HUES64 (cell line): ENCODE measurements around the gene CDK14.

Experiments
- H3K27ac ChIP-seq: 2 replicates; pipeline ENCODE4 v1.7.0; 2013; ENCODE audit warnings: low read depth, low read length, inconsistent platforms
- H3K27me3 ChIP-seq: 2 replicates; pipeline ENCODE4 v1.6.1; 2013; ENCODE audit warnings: mild to moderate bottlenecking, low read length; ENCODE audit not compliant: insufficient read depth
- H3K36me3 ChIP-seq: 2 replicates; pipeline ENCODE4 v1.6.1; 2013; ENCODE audit warnings: mild to moderate bottlenecking, low read length; ENCODE audit not compliant: insufficient read depth
- H3K4me1 ChIP-seq: 2 replicates; pipeline ENCODE4 v1.6.1; 2013; ENCODE audit warnings: mild to moderate bottlenecking, low read length, moderate library complexity; ENCODE audit not compliant: insufficient read depth
- H3K4me3 ChIP-seq: 2 replicates; pipeline ENCODE4 v1.5.1; 2013; ENCODE audit warnings: mild to moderate bottlenecking, low read length, moderate library complexity
- H3K9ac ChIP-seq: 2 replicates; pipeline ENCODE4 v1.6.1; 2013; ENCODE audit warnings: mild to moderate bottlenecking, low read depth, low read length
- H3K9me3 ChIP-seq: 2 replicates; pipeline ENCODE4 v1.6.1; 2013; ENCODE audit warnings: low read depth, low read length; ENCODE audit not compliant: insufficient read depth
- WGBS: fragments of 150-250, 120-280 bp; methylation state at CpG from one replicate; pipeline ENCODE4 v1.1.7; 2013; ENCODE audit warnings: missing lambda C conversion rate; 5-methylcytosine and 5-hydroxymethylcytosine counted together

CDK14 gene

GRCh38 chr7:90705391-90706071 is 109.4 kb downstream of the CDK14 start:
- WGBS: 76% methylated on average over 6 of the region's 6 CpGs
- no peak overlapping the region for H3K27ac ChIP-seq

DNA sequence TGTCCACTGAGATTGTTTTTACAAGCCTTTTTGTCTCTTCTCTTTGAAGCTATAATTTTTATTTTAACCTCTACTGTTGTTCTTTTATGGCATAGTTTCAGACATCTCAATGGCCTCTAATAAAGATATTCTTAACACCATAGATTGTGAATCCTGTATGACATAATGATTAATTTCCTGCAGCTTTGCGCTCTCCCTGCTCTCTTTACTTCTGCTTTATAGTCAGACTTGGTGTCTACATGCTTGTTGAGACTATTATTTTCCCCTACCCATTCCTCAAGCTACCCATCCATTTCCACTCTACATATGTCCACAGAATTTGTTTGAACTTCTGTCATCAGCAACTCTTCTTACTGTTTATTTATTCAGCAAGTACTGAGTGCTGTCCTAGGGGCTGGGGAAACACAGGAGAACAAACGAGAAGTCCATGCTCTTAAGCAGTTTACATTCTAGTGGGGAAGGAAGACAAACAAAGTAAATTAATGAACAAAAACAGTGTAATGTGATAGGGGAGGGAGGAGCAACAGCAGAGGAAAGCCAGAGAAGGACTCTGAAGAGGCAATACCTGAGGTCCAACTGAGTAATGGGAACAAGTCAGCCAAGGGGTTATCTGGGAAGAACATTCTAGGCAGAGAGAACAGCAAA is 110.1 kb downstream of the CDK14 start:
- H3K9me3 ChIP-seq: no peaks in the 10 kb centered on the region
- peaks cover 52% of the 10 kb centered on the region for H3K4me1 ChIP-seq
- H3K4me3 ChIP-seq: no peak overlapping the region
- no peak overlapping the region for H3K9ac ChIP-seq
- H3K36me3 ChIP-seq: no peaks in the 10 kb centered on the region
- H3K27ac ChIP-seq: no peak overlapping the region
- WGBS: 80% methylated on average over 2 of the region's 2 CpGs
- no peaks in the 10 kb centered on the region for H3K27me3 ChIP-seq

More at GRCh38 chr7:90705391-90706071, 109.4 kb downstream of the CDK14 start:
- H3K27me3 ChIP-seq: no peaks in the 10 kb centered on the region
- H3K9ac ChIP-seq: no peak overlapping the region
- H3K36me3 ChIP-seq: no peaks in the 10 kb centered on the region
- H3K4me3 ChIP-seq: no peak overlapping the region
- H3K4me1 ChIP-seq: peaks cover 47% of the 10 kb centered on the region
- H3K9me3 ChIP-seq: no peaks in the 10 kb centered on the region

DNA sequence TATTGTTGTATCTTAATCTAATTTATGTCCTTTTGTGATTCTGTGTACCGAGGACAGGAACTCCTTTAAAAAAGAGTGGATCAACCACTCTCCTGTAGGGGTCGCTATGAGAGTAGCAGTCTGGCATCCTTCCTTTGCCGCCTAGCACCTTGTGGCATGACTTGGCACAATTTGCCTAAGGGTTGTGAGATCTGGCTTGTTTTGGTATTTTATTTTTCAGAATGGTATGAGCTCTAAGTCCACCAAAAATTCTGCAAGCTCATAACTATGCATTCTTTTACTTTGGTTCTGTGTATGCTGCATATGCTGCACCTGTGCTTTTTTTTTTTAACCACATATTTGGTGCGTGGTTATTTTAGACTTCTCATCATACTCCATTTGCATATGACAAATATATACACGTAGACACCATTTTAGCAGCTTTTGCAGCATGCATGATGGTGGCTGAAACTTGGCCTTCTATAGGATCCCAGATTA is 112.8 kb downstream of the CDK14 start:
- Histone ChIP-seq H3K4me1 (peaks cover 49% of the 10 kb centered on the region), H3K4me3 (no peak overlapping the region), H3K27me3 (no peaks in the 10 kb centered on the region), H3K9ac (peak overlapping the region; percentile 43; the same call in 1 of the 2 replicates), H3K36me3 (no peaks in the 10 kb centered on the region), H3K27ac (peak overlapping the region; percentile 62), H3K9me3 (peaks cover 3% of the 10 kb centered on the region; the same call in 1 of the 2 replicates)
- 30% methylated on average over 5 of the region's 5 CpGs for WGBS

DNA sequence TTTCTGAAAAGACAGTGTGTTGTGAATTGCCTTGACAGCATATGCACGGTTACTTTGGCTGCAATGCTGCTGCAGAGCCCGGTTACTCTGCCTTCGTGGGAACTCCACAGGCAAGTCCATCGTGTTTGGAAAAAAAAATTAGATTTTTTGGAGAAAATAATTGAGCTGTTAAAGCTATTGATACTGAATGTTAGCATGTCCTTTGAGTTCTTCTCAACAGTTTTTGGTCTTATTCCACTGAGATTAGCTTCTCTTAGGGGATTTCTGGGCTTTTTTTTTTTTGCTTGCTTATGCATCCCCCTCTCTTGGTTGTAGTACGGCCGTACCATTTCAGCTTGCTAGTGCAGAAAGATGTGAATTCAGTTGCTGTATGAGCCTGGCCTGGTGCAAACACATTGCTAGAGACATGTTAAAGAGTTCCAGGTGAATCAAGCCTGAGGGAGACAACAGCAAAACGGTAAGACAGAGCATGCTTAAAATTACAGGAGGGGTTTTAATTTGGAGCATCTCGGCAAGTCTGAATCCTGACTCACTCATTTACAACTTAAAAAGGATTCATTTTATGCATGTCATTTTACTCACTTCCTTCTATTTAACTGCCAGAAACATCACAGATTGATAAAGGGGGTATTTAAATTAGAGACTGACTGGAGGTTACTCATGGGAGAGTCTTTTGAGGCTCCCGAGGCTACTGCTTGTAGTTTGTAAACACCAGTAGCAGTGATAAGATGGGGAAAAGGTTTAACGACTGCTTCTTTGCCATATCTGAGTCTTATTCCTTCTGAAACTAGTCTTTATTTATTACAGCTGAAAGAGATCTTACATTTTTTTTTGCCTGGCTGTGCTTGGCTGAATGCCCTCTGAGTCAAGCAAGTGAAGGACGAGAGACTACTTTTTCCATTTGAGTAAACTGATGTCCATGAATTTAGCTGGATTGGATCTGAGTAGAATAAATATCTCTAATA is 113.7 kb downstream of the CDK14 start:
- Histone ChIP-seq H3K27ac (peak overlapping the region; percentile 62), H3K9ac (peak overlapping the region; percentile 43; the same call in 1 of the 2 replicates)
- 41% methylated on average over 11 of the region's 11 CpGs for WGBS

DNA sequence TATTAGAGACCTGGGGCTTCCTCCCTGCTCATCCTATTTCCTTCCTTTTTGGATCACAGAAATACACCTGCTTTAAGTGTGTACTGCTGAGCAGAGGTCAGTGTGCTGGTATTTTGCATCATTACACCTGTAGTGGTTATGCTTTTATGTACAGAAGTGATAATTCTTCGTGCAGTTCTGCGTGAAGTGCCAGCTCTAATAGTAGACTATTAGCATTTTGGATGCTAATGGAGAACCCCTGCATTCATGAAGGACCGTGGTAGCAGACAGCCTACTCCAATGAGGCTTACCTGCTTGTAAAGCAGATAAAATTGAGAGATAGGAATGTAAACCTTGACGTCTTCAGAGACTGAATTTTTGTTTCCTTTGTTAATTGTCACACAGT is 114.3 kb downstream of the CDK14 start:
- no peaks in the 10 kb centered on the region for H3K36me3 ChIP-seq
- WGBS: 58% methylated on average over 4 of the region's 4 CpGs
- no peak overlapping the region for H3K27ac ChIP-seq
- H3K9me3 ChIP-seq: peaks cover 5% of the 10 kb centered on the region; the same call in 1 of the 2 replicates
- no peak overlapping the region for H3K4me3 ChIP-seq
- H3K4me1 ChIP-seq: peaks cover 46% of the 10 kb centered on the region
- no peak overlapping the region for H3K9ac ChIP-seq
- no peaks in the 10 kb centered on the region for H3K27me3 ChIP-seq

More for the DNA sequence above, 113.7 kb downstream of the CDK14 start:
- Histone ChIP-seq H3K27me3 (no peaks in the 10 kb centered on the region), H3K9me3 (peaks cover 5% of the 10 kb centered on the region; the same call in 1 of the 2 replicates), H3K36me3 (no peaks in the 10 kb centered on the region), H3K4me1 (peaks cover 49% of the 10 kb centered on the region), H3K4me3 (no peak overlapping the region)

- Histone ChIP-seq H3K9me3 (peaks cover 5% of the 10 kb centered on the region; the same call in 1 of the 2 replicates), H3K9ac (no peak overlapping the region), H3K27ac (no peak overlapping the region), H3K4me1 (peaks cover 29% of the 10 kb centered on the region), H3K4me3 (no peak overlapping the region), H3K27me3 (no peaks in the 10 kb centered on the region), H3K36me3 (no peaks in the 10 kb centered on the region)
- WGBS: 95% methylated on average over 1 of the region's 1 CpG
These were observed 117.5 kb downstream of the CDK14 start for GRCh38 chr7:90713628-90714027.

DNA sequence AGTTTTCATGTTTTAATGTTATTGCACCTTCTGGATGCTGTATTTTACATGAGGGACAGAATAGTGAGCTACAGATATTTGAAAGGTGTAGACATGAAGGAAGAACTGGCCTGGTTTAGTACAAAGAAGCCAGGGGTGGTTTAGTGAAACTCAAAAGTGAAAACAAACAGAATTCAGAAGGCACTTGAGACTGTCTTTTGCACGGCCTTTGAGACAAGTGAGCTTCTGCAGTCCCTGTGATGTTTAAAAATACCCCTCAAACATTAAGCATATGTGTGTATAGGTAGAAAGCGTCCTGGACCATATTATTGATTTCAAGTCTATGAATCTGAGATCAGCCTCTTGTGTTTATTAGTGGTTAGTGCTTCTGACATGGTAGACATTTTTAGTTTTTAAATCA is 118.9 kb downstream of the CDK14 start:
- H3K36me3 ChIP-seq: no peaks in the 10 kb centered on the region
- 85% methylated on average over 1 of the region's 2 CpGs for WGBS
- H3K4me1 ChIP-seq: peaks cover 16% of the 10 kb centered on the region
- H3K9me3 ChIP-seq: peaks cover 5% of the 10 kb centered on the region; the same call in 1 of the 2 replicates
- H3K4me3 ChIP-seq: no peak overlapping the region
- H3K27ac ChIP-seq: no peak overlapping the region
- no peaks in the 10 kb centered on the region for H3K27me3 ChIP-seq
- no peak overlapping the region for H3K9ac ChIP-seq

DNA sequence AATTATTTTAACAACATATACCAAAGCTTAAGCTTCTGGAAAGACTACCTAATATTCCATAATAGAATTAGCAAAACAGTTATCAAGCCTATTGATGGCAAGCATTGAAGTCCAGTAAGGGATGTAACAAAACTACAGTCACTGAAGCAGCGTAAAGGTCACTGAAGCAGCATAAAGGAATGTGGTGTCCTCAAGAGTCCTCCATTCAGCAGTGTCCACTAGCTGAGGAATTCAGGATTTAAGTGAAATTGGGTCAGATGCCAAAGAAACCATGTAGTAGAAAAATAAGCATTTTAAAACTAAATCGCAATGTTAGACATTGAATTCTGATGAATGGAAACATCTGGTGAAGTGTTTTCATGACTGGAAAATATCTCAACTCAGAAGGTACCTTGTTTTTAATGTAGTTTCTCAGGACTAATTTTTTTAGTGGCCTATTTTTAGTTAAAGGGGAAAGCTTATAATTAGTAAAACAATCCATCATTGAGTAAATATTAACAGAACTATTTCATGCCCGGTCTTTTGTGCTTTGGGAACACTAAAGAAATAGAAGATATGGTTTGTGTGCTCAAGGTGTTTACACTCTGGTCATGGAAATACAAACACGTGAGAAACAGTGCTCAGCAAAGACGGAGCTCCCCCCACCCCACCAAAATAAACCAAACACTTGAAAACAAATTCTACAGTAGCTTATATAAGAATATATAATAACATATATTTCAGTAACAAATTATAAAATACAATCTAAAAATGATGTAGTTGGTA is 121.4 kb downstream of the CDK14 start:
- Histone ChIP-seq H3K27ac (no peak overlapping the region), H3K9me3 (peaks cover 5% of the 10 kb centered on the region; the same call in 1 of the 2 replicates), H3K27me3 (no peaks in the 10 kb centered on the region), H3K36me3 (no peaks in the 10 kb centered on the region), H3K4me1 (peaks cover 11% of the 10 kb centered on the region), H3K9ac (no peak overlapping the region), H3K4me3 (no peak overlapping the region)
- WGBS: 86% methylated on average over 2 of the region's 5 CpGs

DNA sequence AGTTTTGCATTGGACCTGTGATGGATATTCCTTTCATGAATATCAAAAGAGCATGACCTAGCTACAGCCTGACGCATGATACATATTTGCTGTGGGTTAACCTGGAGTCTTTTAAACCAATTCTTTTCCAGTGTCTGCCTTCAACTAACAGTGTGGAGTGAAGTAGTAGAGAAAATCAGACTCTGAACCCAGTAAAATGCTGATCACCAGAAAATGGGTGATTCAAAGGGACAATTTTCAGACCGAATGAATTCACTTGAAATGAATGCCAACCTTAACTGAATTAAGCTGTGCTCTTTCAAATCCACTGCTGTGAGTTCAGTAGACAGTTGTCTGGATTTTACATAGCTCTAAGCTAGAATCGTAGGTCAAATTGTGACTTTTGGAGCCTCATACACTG is 123.0 kb downstream of the CDK14 start:
- Histone ChIP-seq H3K36me3 (no peaks in the 10 kb centered on the region), H3K9me3 (no peaks in the 10 kb centered on the region), H3K4me3 (no peak overlapping the region), H3K27ac (no peak overlapping the region), H3K27me3 (no peaks in the 10 kb centered on the region), H3K9ac (no peak overlapping the region), H3K4me1 (peaks cover 6% of the 10 kb centered on the region; the same call in 1 of the 2 replicates)
- 92% methylated on average over 3 of the region's 3 CpGs for WGBS

GRCh38 chr7:90720984-90721760 is 125.1 kb downstream of the CDK14 start:
- peaks cover 17% of the 10 kb centered on the region for H3K4me1 ChIP-seq
- WGBS: 92% methylated on average over 4 of the region's 4 CpGs
- H3K36me3 ChIP-seq: no peaks in the 10 kb centered on the region
- no peak overlapping the region for H3K27ac ChIP-seq
- H3K9ac ChIP-seq: no peak overlapping the region
- H3K27me3 ChIP-seq: no peaks in the 10 kb centered on the region
- no peak overlapping the region for H3K4me3 ChIP-seq
- H3K9me3 ChIP-seq: no peaks in the 10 kb centered on the region
